Parathyroid adenoma (tissue), 2 donors: ENCODE measurements around the gene UTF1.

Experiments used
- H2AFZ ChIP-seq: fragments of 300-600 bp; sonication (generic); one replicate; pipeline ENCODE4 v1.7.0; 2017; ENCODE audit warnings: antibody characterized with exemption, mild to moderate bottlenecking
- H3K27ac ChIP-seq: fragments of 300-600 bp; sonication (generic); one replicate; pipeline ENCODE4 v1.7.0; 2017
- H3K27me3 ChIP-seq: fragments of 300-600 bp; sonication (generic); one replicate; pipeline ENCODE4 v1.7.0; 2017; ENCODE audit warnings: low read length; ENCODE audit not compliant: control insufficient read depth, insufficient read depth
- H3K36me3 ChIP-seq: fragments of 300-600 bp; sonication (generic); one replicate; pipeline ENCODE4 v1.7.0; 2017; ENCODE audit warnings: low read length; ENCODE audit not compliant: control insufficient read depth, insufficient read depth
- H3K4me1 ChIP-seq: fragments of 300-600 bp; sonication (generic); one replicate; pipeline ENCODE4 v1.7.0; 2017; ENCODE audit warnings: control low read depth
- H3K4me2 ChIP-seq: fragments of 300-600 bp; sonication (generic); one replicate; pipeline ENCODE4 v1.7.0; 2017; ENCODE audit warnings: low read length
- H3K4me3 ChIP-seq: fragments of 300-600 bp; sonication (generic); one replicate; pipeline ENCODE4 v1.7.0; 2017; ENCODE audit warnings: low read depth, low read length
- H3K79me2 ChIP-seq: fragments of 300-600 bp; sonication (generic); one replicate; pipeline ENCODE4 v1.7.0; 2017; ENCODE audit warnings: control low read depth
- H3K9ac ChIP-seq: fragments of 300-600 bp; sonication (generic); one replicate; pipeline ENCODE4 v1.7.0; 2017; ENCODE audit warnings: mild to moderate bottlenecking
- H3K9me3 ChIP-seq: fragments of 300-600 bp; sonication (generic); one replicate; pipeline ENCODE4 v1.7.0; 2017; ENCODE audit warnings: low read length; ENCODE audit not compliant: control insufficient read depth
- CTCF ChIP-seq: fragments of 300-600 bp; sonication (generic); IDR thresholded peaks from one replicate; pipeline ENCODE4 v1.7.0; 2017; ENCODE audit warnings: antibody characterized with exemption, mild to moderate bottlenecking
- donor health status: primary hyperparathyroidism.

Gene UTF1

GRCh38 chr10:133207041-133207600 lies 22.9 kb upstream of the UTF1 start:
- Histone ChIP-seq H3K36me3 (no peaks in the 10 kb centered on the region), H3K4me3 (no peak overlapping the region), H3K79me2 (no peaks in the 10 kb centered on the region), H2AFZ (no peak overlapping the region), H3K9ac (no peak overlapping the region), H3K4me1 (no peaks in the 10 kb centered on the region), H3K9me3 (no peaks in the 10 kb centered on the region), H3K4me2 (no peak overlapping the region), H3K27me3 (no peaks in the 10 kb centered on the region), H3K27ac (no peak overlapping the region)
- no peak for TF ChIP-seq CTCF

- Histone ChIP-seq H3K9me3 (no peaks in the 10 kb centered on the region), H3K27me3 (no peaks in the 10 kb centered on the region), H3K27ac (no peak overlapping the region), H3K36me3 (no peaks in the 10 kb centered on the region), H3K4me2 (no peak overlapping the region), H2AFZ (no peak overlapping the region), H3K4me3 (no peak overlapping the region), H3K9ac (no peak overlapping the region), H3K79me2 (no peaks in the 10 kb centered on the region), H3K4me1 (no peaks in the 10 kb centered on the region)
- no peak for TF ChIP-seq CTCF
These were observed 22.4 kb upstream of the UTF1 start for GRCh38 chr10:133207627-133208026.

DNA sequence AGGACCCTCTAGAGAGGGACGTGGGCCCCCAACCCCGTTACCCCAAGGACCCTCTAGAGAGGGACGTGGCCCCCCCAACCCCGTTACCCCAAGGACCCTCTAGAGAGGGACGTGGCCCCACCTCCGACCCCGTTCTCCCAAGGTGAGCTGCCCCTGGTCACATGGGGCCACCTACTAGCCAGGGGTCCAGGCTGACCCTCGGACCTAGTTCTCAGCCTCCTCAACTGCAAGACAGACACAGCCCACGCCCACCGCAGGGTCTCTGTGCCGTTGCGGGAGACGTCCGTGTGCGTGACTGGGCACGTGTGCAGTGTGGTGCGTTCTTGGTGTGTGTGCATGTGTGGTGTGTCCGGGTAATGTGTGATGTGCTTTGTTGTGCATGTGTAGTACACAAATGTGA lies 21.6 kb upstream of the UTF1 start:
- Histone ChIP-seq H3K4me2 (no peak overlapping the region), H3K27ac (no peak overlapping the region), H3K4me3 (no peak overlapping the region), H3K27me3 (no peaks in the 10 kb centered on the region), H3K9me3 (no peaks in the 10 kb centered on the region), H3K9ac (no peak overlapping the region), H2AFZ (no peak overlapping the region), H3K4me1 (no peaks in the 10 kb centered on the region), H3K79me2 (no peaks in the 10 kb centered on the region), H3K36me3 (no peaks in the 10 kb centered on the region)
- TF ChIP-seq CTCF, result no peak

DNA sequence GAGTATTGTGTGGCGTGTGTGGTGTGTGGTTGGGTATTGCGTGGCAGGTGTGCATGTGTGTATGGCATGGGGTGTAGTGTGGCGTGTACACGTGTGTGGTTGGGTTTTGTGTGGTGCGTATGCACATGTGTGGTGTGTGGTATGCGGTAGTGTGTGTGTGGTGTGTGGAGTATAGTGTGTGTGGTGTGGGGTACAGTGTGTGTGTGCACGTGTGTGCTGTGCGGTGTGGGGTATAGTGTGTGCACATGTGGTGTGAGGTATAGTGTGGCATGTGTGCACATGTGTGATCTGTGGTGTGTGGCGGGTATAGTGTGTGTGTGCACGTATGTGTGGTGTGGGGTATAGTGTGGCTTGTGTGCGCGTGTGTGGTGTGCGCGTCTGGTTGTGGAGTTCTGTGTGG lies 20.9 kb upstream of the UTF1 start:
- no peak for TF ChIP-seq CTCF
- Histone ChIP-seq H3K27ac (no peak overlapping the region), H3K9ac (no peak overlapping the region), H2AFZ (no peak overlapping the region), H3K27me3 (no peaks in the 10 kb centered on the region), H3K9me3 (no peaks in the 10 kb centered on the region), H3K4me1 (no peaks in the 10 kb centered on the region), H3K4me3 (no peak overlapping the region), H3K4me2 (no peak overlapping the region), H3K36me3 (no peaks in the 10 kb centered on the region), H3K79me2 (no peaks in the 10 kb centered on the region)

- no peaks in the 10 kb centered on the region for H3K27me3 ChIP-seq
These were observed 20.4 kb upstream of the UTF1 start for GRCh38 chr10:133209641-133210040.

More at GRCh38 chr10:133209641-133210040, 20.4 kb upstream of the UTF1 start:
- Histone ChIP-seq H3K9me3 (no peaks in the 10 kb centered on the region), H3K4me1 (no peaks in the 10 kb centered on the region), H3K9ac (no peak overlapping the region), H3K27ac (no peak overlapping the region), H3K4me3 (no peak overlapping the region), H3K79me2 (no peaks in the 10 kb centered on the region), H2AFZ (no peak overlapping the region), H3K36me3 (no peaks in the 10 kb centered on the region), H3K4me2 (no peak overlapping the region)
- no peak for TF ChIP-seq CTCF
